IPS-NIHi7 (cell line): ENCODE data around the gene SYNE1.

ENCODE experiments used
- DNase-seq: peaks from one replicate; pipeline ENCODE4 v3.0.0; 2012; ENCODE audit warnings: mixed read lengths; ENCODE audit errors: extremely low spot score

Gene SYNE1

DNA sequence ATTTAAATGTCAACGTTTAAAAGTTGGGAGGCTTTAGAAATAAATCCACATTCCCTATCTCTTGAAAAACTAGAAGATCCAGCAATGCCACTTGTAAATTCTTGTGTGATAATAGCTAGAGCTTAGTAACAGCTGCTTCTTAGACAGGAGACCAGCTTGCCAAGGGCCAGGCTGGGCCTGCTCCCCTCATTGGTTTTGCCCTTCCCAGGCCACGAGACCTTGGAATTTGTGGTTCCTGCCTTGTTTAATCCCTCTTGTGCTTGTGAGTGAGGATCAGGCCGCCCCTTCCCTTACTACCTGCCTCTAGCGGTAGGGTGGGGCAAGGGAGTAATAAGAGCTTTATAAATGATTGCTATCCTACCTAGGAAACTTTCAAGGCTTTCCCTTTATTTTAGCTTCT is 363.5 kb downstream of the SYNE1 start:
- peak; percentile 39 for DNase-seq

- no peak for DNase-seq
Observed at GRCh38 chr6:152273002-152273401, 364.2 kb downstream of the SYNE1 start.

GRCh38 chr6:152272486-152272885 is 364.7 kb downstream of the SYNE1 start:
- DNase-seq = no peak

DNA sequence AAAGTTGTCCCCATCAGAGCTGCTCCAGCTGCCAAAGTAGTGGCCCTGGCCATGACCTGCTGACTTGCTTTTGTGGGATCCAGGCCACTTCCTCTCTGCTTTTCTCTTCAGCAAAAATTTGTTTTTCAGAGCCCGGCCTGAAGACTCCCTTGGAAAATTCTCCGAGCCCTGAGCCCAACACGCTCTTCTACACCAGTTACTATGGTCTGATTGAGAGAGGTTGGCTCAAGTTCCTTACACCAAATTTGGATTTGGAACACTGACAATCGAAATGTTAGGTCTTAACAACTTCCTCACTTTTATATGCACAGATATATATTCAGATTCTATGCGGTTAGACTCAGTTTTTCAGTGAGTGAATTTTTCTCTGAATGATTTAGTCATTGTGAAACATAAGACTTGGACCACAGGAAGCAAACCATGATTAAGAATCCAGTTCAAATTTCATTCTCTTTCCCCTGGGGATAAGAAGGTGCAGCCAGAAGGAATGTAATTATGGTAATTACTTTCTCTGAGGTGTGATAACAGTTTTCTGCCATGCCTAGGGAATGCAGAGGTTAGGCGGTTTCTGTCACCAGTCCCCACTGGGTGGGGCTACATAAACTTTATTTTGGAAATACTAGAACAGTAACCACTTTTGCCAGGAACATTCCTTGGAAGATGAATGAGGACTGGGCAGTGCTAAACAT is 365.2 kb downstream of the SYNE1 start:
- peak; percentile 14 for DNase-seq

- no peak for DNase-seq
Observed at GRCh38 chr6:152270301-152270925, 366.7 kb downstream of the SYNE1 start.

DNA sequence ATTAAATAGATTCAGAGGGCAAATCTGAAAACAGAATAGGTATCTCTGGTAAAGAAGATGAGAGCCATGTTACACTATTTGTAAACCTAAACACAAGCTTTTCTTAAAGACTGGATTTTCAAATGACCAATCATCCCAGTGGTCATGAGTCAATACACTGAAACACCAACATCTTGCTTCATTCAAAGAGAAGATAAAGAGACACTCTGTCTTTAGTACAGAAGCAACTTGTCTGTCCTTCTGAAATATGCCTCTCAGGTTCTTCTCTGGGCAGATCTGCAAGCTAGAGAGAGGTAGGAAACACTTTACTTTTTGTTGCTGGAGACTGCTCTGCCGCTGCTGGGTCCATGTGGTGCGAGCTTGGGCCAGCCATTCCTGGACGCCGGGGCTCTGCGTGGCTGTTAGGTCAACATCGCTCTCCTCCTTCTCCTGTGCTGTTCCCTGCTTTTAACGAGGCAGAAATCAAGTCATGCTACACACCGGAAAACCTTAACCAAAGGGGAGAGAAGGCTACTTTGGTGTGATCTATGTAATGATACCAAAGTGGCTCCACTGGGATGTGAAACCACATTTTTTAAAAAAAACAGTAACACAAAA is 368.2 kb downstream of the SYNE1 start:
- DNase-seq = no peak

- DNase-seq = no peak
Observed at GRCh38 chr6:152267967-152268845, 369.0 kb downstream of the SYNE1 start.

- DNase-seq = no peak
Observed at GRCh38 chr6:152265651-152266050, 371.5 kb downstream of the SYNE1 start.

- no peak for DNase-seq
Observed at GRCh38 chr6:152263582-152263981, 373.6 kb downstream of the SYNE1 start.

GRCh38 chr6:152261179-152261578 is 376.0 kb downstream of the SYNE1 start:
- no peak for DNase-seq

DNA sequence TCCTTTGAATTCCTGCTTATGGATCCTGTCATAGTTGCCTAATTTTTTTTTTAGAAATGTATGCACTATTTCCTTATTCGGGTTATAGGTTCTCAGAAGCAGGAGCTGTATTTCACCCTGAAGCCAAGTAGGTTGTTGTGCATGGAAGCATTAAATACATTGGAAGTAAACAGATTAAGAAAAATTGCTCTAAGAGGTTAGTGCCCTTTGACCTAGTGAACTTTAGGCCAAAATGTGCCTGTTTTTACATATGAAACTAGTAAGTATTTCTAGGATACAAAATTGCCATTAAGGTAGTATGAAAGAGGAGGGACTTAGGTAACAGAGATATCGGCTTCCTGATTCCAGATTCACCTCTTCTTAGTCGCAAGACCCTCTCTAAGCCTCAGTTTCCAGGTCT is 377.9 kb downstream of the SYNE1 start:
- no peak for DNase-seq

DNA sequence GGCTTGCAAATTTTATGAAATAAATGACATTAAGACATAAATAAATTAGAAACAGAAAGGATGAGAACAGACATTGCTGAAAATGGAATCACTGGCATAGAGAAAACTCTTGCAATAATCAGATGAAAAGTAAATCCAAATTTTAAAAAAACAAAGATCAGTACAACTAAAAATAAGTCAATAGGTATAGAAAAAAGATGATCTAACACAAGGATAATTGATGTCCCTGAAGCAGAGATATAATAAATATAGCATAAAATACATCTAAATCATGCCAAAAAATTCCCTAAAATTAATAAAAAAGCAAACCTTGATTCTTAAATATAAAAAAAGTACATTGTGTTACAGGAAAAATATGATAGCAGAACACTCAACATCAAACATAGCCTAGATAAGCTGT is 379.6 kb downstream of the SYNE1 start:
- DNase-seq = no peak

GRCh38 chr6:152250127-152250526 is 387.0 kb downstream of the SYNE1 start:
- DNase-seq = no peak

GRCh38 chr6:152248980-152249379 is 388.2 kb downstream of the SYNE1 start:
- DNase-seq = no peak

DNA sequence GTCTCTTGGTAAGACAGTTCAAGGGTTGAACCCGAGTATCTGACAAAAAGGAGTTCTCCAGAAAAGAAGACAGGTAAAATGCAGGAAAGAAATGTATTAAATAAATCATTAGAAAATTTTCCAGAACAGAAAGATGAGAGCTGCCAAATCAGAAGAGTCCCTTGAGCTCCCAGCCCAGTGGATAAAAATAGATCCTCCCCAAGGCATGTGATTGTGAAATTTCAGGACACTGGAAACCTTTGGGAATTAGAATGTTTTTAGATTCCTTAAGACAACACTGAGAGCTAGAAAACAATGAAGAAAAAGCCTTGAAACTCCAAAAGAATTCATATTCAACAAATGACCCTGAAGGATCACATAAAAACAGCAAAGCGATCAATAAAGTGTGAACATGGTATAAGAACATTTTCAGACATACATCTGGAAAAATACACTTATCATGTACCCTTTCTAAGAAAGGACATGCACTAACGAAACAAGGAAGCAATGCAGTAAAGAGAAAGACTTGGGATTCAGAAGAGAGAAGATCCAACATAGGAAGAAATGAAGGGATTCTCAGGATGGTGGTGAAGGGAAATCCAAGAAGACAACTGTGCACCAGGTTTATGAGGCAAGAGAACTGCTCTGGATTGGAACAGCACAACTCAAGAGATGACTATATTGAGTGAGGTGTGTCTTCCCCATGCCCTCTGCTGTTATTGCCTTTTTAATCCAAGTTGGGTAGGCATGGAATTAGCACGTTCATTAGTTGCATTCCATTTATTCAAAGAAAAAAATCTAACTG is 390.4 kb downstream of the SYNE1 start:
- no peak for DNase-seq

- DNase-seq = no peak
Observed at GRCh38 chr6:152244998-152245630, 392.0 kb downstream of the SYNE1 start.

- no peak for DNase-seq
Observed at GRCh38 chr6:152241013-152241766, 396.0 kb downstream of the SYNE1 start.

- DNase-seq = no peak
Observed at GRCh38 chr6:152240436-152240835, 396.7 kb downstream of the SYNE1 start.

DNA sequence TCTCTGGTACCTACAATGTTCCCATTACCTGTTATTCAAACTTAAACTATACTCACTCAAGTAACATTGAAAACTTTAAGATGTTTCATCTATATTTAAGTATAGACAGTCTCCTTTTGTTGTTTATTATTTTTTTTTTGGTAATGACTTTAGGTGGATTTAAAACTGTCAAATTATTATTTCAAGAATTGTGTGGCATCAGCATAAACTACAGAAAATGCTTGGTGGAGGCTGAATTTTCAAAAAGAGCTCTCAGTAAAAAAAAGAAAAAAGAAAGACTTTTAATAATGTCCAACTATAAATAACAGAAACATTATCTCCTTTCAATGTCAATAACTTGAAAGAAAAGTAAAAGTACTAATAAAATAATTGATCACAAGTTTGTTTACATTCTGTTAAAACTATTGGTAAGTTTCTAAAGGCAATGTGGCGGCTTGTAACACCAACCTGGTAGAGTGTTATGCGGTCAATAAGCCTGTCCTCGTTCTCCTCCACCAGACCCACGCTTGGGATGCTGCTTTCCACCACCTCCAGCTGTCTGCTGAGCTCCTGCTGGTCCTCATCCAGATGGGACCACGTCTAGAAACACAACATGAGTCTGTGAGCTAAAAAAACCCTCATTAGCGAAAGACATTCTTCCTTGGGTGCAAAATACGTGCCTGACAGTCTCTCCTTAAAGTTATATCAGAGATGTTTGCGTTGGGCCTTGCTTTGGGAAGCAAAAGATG is 400.6 kb downstream of the SYNE1 start:
- DNase-seq = no peak
